SJCRH30 (cell line): Measurements from ENCODE around the gene ASCL2. TPM values are rescaled to one million over a fixed set of nuclear protein-coding genes. Genes with fewer than 3 reads are reported as not detected.

ENCODE experiments used
- DNase-seq, 2 experiments: peaks; one replicate each; pipeline ENCODE4 v3.0.0-alpha.2; 2015 to 2020
- H3K27ac ChIP-seq: fragments of 250-450 bp; sonication (Bioruptor Pico); 2 replicates; pipeline ENCODE4 v1.5.1; 2020; ENCODE audit warnings: mild to moderate bottlenecking, moderate library complexity
- H3K27me3 ChIP-seq: fragments of 250-450 bp; sonication (Bioruptor Pico); 2 replicates; pipeline ENCODE4 v1.5.1; 2020; ENCODE audit warnings: mild to moderate bottlenecking, moderate library complexity
- H3K36me3 ChIP-seq: fragments of 250-450 bp; sonication (Bioruptor Pico); 2 replicates; pipeline ENCODE4 v1.5.1; 2020; ENCODE audit warnings: mild to moderate bottlenecking, moderate library complexity
- H3K4me1 ChIP-seq: fragments of 250-450 bp; sonication (Bioruptor Pico); 2 replicates; pipeline ENCODE4 v1.5.1; 2020; ENCODE audit warnings: mild to moderate bottlenecking, moderate library complexity
- H3K4me3 ChIP-seq: fragments of 250-450 bp; sonication (Bioruptor Pico); 2 replicates; pipeline ENCODE4 v1.5.1; 2020; ENCODE audit warnings: mild to moderate bottlenecking, moderate library complexity
- H3K9me3 ChIP-seq: fragments of 250-450 bp; sonication (Bioruptor Pico); replicated peaks from 2 replicates; pipeline ENCODE4 v1.5.1; 2020; ENCODE audit warnings: mild to moderate bottlenecking, moderate library complexity
- total RNA-seq: library from RNA; depleted of rRNA; stranded (reverse); fragments of >200 nt; shearing (Covaris generic); gene quantifications from 2 replicates; pipeline ENCODE4 v1.2.3, GENCODE V29; 2014

Gene ASCL2
- total RNA-seq, 1 experiment from 2014 or later = not detected

GRCh38 chr11:2265854-2266585 lies 4.4 kb downstream of the ASCL2 start:
- Histone ChIP-seq H3K27ac (no peak overlapping the region), H3K9me3 (no peaks in the 10 kb centered on the region), H3K36me3 (no peaks in the 10 kb centered on the region), H3K27me3 (0 out of 2 replicates have a peak, but pooled peaks cover 3% of the 10 kb centered on the region), H3K4me3 (no peak overlapping the region), H3K4me1 (no peaks in the 10 kb centered on the region)
- no peak for DNase-seq

GRCh38 chr11:2265396-2265795 lies 5.0 kb downstream of the ASCL2 start:
- DNase-seq = no peak
- no peaks in the 10 kb centered on the region for H3K36me3 ChIP-seq
- no peak overlapping the region for H3K27ac ChIP-seq
- no peaks in the 10 kb centered on the region for H3K4me1 ChIP-seq
- no peak overlapping the region for H3K4me3 ChIP-seq
- 0 out of 2 replicates have a peak, but pooled peaks cover 3% of the 10 kb centered on the region for H3K27me3 ChIP-seq
- H3K9me3 ChIP-seq = no peaks in the 10 kb centered on the region

GRCh38 chr11:2264366-2265053 lies 5.9 kb downstream of the ASCL2 start:
- no peak overlapping the region for H3K27ac ChIP-seq
- H3K4me1 ChIP-seq = no peaks in the 10 kb centered on the region
- no peak overlapping the region for H3K4me3 ChIP-seq
- H3K36me3 ChIP-seq = no peaks in the 10 kb centered on the region
- no peaks in the 10 kb centered on the region for H3K9me3 ChIP-seq
- 0 out of 2 replicates have a peak, but pooled peaks cover 3% of the 10 kb centered on the region for H3K27me3 ChIP-seq
- DNase-seq = no peak

- H3K9me3 ChIP-seq = no peaks in the 10 kb centered on the region
- no peak overlapping the region for H3K4me3 ChIP-seq
- H3K27me3 ChIP-seq = 0 out of 2 replicates have a peak, but pooled peaks cover 3% of the 10 kb centered on the region
- no peaks in the 10 kb centered on the region for H3K36me3 ChIP-seq
- H3K27ac ChIP-seq = no peak overlapping the region
- H3K4me1 ChIP-seq = no peaks in the 10 kb centered on the region
- no peak for DNase-seq
These were observed 6.5 kb downstream of the ASCL2 start for GRCh38 chr11:2263724-2264360.

- no peak for DNase-seq
- Histone ChIP-seq H3K4me3 (no peak overlapping the region), H3K27ac (no peak overlapping the region), H3K27me3 (0 out of 2 replicates have a peak, but pooled peaks cover 3% of the 10 kb centered on the region), H3K4me1 (no peaks in the 10 kb centered on the region), H3K36me3 (no peaks in the 10 kb centered on the region), H3K9me3 (no peaks in the 10 kb centered on the region)
These were observed 7.3 kb downstream of the ASCL2 start for GRCh38 chr11:2263071-2263565.

GRCh38 chr11:2262301-2263070 lies 7.9 kb downstream of the ASCL2 start:
- DNase-seq = no peak
- no peak overlapping the region for H3K4me3 ChIP-seq
- no peaks in the 10 kb centered on the region for H3K36me3 ChIP-seq
- 0 out of 2 replicates have a peak, but pooled peaks cover 3% of the 10 kb centered on the region for H3K27me3 ChIP-seq
- H3K4me1 ChIP-seq = no peaks in the 10 kb centered on the region
- no peak overlapping the region for H3K27ac ChIP-seq
- H3K9me3 ChIP-seq = no peaks in the 10 kb centered on the region

- no peaks in the 10 kb centered on the region for H3K9me3 ChIP-seq
- no peaks in the 10 kb centered on the region for H3K4me1 ChIP-seq
- DNase-seq = no peak
- no peak overlapping the region for H3K27ac ChIP-seq
- H3K27me3 ChIP-seq = 0 out of 2 replicates have a peak, but pooled peaks cover 3% of the 10 kb centered on the region
- no peak overlapping the region for H3K4me3 ChIP-seq
- no peaks in the 10 kb centered on the region for H3K36me3 ChIP-seq
These were observed 8.8 kb downstream of the ASCL2 start for GRCh38 chr11:2261436-2262230.

GRCh38 chr11:2260491-2261364 lies 9.7 kb downstream of the ASCL2 start:
- H3K27me3 ChIP-seq = 0 out of 2 replicates have a peak, but pooled peaks cover 3% of the 10 kb centered on the region
- no peak overlapping the region for H3K27ac ChIP-seq
- H3K4me1 ChIP-seq = no peaks in the 10 kb centered on the region
- no peak overlapping the region for H3K4me3 ChIP-seq
- no peaks in the 10 kb centered on the region for H3K36me3 ChIP-seq
- no peak for DNase-seq
- no peaks in the 10 kb centered on the region for H3K9me3 ChIP-seq

- H3K4me3 ChIP-seq = no peak overlapping the region
- no peaks in the 10 kb centered on the region for H3K4me1 ChIP-seq
- no peak overlapping the region for H3K27ac ChIP-seq
- no peaks in the 10 kb centered on the region for H3K36me3 ChIP-seq
- H3K27me3 ChIP-seq = 0 out of 2 replicates have a peak, but pooled peaks cover 3% of the 10 kb centered on the region
- DNase-seq = no peak
- H3K9me3 ChIP-seq = no peaks in the 10 kb centered on the region
These were observed 10.4 kb downstream of the ASCL2 start for GRCh38 chr11:2259897-2260451.

GRCh38 chr11:2259466-2259830 lies 10.9 kb downstream of the ASCL2 start:
- no peaks in the 10 kb centered on the region for H3K4me1 ChIP-seq
- H3K9me3 ChIP-seq = no peaks in the 10 kb centered on the region
- DNase-seq = no peak
- no peaks in the 10 kb centered on the region for H3K36me3 ChIP-seq
- no peak overlapping the region for H3K27ac ChIP-seq
- H3K27me3 ChIP-seq = 0 out of 2 replicates have a peak, but pooled peaks cover 3% of the 10 kb centered on the region
- H3K4me3 ChIP-seq = no peak overlapping the region

- no peaks in the 10 kb centered on the region for H3K36me3 ChIP-seq
- no peak overlapping the region for H3K4me3 ChIP-seq
- no peak overlapping the region for H3K27ac ChIP-seq
- H3K4me1 ChIP-seq = no peaks in the 10 kb centered on the region
- H3K27me3 ChIP-seq = 0 out of 2 replicates have a peak, but pooled peaks cover 3% of the 10 kb centered on the region
- DNase-seq = no peak
- H3K9me3 ChIP-seq = no peaks in the 10 kb centered on the region
These were observed 11.6 kb downstream of the ASCL2 start for GRCh38 chr11:2258501-2259465.
